Upper lobe of left lung (tissue), 4 donors: ENCODE data around the gene FOXA3.

Experiments used
- POLR2A ChIP-seq, 4 donors: fragments of 450-650 bp; IDR thresholded peaks; one replicate each; pipeline ENCODE4 v1.5.1; 2016 to 2017; ENCODE audit warnings: antibody characterized with exemption in 4 of 4, mild to moderate bottlenecking in 2 of 4
- POLR2AphosphoS5 ChIP-seq, 2 donors: sonication (generic); formaldehyde crosslinking; IDR thresholded peaks; one replicate each; pipeline ENCODE4 v1.5.1; 2017; ENCODE audit warnings: antibody characterized with exemption in 2 of 2
- TF ChIP-seq, protein P1 (sequence below), 6 experiments: fragments of 450-650 bp in 4 of 6; fragments of 200-600 bp in 2 of 6; sonication (generic) in 2 of 6; IDR thresholded peaks; one replicate each; pipeline ENCODE4 v1.5.1; 2016 to 2019; ENCODE audit warnings: antibody characterized with exemption in 6 of 6

DNA sequence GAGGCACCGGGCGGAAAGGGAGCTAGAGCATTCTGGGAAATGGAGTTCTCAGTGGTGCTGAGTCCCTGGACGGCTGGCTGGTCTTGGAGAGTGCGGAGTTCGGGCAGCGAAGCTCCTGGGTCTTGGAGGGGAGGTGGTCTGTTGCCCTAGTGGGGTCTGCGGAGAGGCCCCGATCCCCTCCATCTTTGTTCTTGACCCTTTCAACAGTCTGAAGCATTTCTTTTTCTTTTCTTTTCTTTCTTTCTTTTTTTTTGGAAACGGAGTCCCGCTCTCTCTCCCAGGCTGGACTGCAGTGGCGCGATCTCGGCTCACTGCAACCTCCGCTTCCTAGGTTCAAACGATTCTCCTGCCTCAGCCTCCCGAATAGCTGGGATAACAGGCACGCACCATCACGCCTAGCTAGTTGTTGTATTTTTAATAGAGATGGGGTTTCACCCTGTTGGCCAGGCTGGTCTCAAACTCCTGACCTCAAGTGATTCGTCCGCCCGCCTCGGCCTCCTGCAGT lies 739 bp upstream of the FOXA3 start:
- TF ChIP-seq POLR2A (IDR thresholded peaks at IDR 0.05) (no peak), POLR2AphosphoS5 (IDR thresholded peaks at IDR 0.05) (no peak)
- TF ChIP-seq, protein P1, sequence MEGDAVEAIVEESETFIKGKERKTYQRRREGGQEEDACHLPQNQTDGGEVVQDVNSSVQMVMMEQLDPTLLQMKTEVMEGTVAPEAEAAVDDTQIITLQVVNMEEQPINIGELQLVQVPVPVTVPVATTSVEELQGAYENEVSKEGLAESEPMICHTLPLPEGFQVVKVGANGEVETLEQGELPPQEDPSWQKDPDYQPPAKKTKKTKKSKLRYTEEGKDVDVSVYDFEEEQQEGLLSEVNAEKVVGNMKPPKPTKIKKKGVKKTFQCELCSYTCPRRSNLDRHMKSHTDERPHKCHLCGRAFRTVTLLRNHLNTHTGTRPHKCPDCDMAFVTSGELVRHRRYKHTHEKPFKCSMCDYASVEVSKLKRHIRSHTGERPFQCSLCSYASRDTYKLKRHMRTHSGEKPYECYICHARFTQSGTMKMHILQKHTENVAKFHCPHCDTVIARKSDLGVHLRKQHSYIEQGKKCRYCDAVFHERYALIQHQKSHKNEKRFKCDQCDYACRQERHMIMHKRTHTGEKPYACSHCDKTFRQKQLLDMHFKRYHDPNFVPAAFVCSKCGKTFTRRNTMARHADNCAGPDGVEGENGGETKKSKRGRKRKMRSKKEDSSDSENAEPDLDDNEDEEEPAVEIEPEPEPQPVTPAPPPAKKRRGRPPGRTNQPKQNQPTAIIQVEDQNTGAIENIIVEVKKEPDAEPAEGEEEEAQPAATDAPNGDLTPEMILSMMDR (IDR thresholded peaks at IDR 0.05), result no peak
